Measurements from ENCODE around the gene LARP4B.

- TF ChIP-seq EZH2 (IDR thresholded peaks at IDR 0.05; ENCODE audit: borderline replicate concordance, insufficient read depth, low read depth, low read length, poor library complexity, severe bottlenecking) (no peak), CTCF (IDR thresholded peaks at IDR 0.05) (no peak)
Observed at GRCh38 chr10:806451-807162, 124.9 kb downstream of the LARP4B start.

Data from B cell (primary cell).